ENCODE measurements around the gene XCL2.
"Not testable (repeated sequence)": the region's sequence is repeated elsewhere in the genome, so short reads cannot be mapped to it uniquely, and the experiment has no call there.

DNA sequence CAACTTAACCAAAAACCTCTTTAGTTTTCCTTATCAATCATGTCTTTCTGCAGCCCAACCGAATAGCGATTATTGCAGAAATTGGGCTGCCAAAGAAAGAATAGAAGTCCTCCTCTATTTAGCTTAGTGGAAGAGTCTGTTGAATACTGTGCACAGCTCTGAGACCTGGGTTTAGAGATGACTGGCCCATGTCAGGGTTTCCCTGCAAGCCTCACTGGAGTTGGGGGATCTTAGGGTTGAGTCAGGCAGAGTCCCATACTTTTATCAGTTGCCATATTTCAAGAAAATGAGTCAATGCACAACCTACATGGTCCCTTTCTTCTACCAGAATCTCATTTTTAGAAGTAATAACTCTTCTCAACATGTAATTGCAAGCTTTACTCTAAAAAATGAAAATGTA is 36.5 kb upstream of the XCL2 start:
- not testable (repeated sequence) for TF ChIP-seq POLR2A (IDR thresholded peaks at IDR 0.05; ENCODE audit: low read depth, low read length); TAF1 (IDR thresholded peaks at IDR 0.05; ENCODE audit: low read depth, low read length); POLR2AphosphoS5 (IDR thresholded peaks at IDR 0.05; ENCODE audit: low read depth, low read length); PAX5 (IDR thresholded peaks at IDR 0.05; ENCODE audit: insufficient read depth, low read length, severe bottlenecking); SPI1 (IDR thresholded peaks at IDR 0.05; ENCODE audit: low read depth, low read length); POU2F2 (IDR thresholded peaks at IDR 0.05; ENCODE audit: low read depth, low read length)
